H1 (cell line): ENCODE measurements around the gene STRIP2. TPM values are rescaled to one million over a fixed set of nuclear protein-coding genes. Genes with fewer than 3 reads are reported as not detected.

Source experiments
- CTCF ChIA-PET: fragments of 300-600 bp; sonication (Branson Sonifier 250); formaldehyde crosslinking; loops from one replicate; lab custom pipeline; 2021; ENCODE audit not compliant: partially characterized antibody; lab: Charles Lee
- POLR2A ChIA-PET: fragments of 300-600 bp; sonication (Branson Sonifier 250); formaldehyde crosslinking; loops from one replicate; lab custom pipeline; 2021; ENCODE audit warnings: inconsistent platforms; ENCODE audit not compliant: partially characterized antibody; lab: Charles Lee
- DNase-seq, 2 experiments: peaks; one replicate each; pipeline versions ENCODE4 v3.0.0 to v3.0.0-alpha.2; 2010 to 2022; ENCODE audit warnings: low spot score in 2 of 2, low read depth in 1 of 2, mixed read lengths in 1 of 2
- FAIRE-seq: peaks from 2 replicates; lab custom pipeline; 2011; peaks lifted over from hg19 to GRCh38; lab: Jason Lieb, UNC
- H2AFZ ChIP-seq: 2 replicates; pipeline ENCODE4 v1.8.1; 2012; ENCODE audit warnings: low read length, inconsistent platforms
- H2AK5ac ChIP-seq: 2 replicates; pipeline ENCODE4 v1.6.1; 2013; ENCODE audit warnings: low read depth, low read length
- H2BK120ac ChIP-seq: replicated peaks from 2 replicates; pipeline ENCODE3; 2013; ENCODE audit warnings: low read depth, low read length, inconsistent platforms
- H2BK12ac ChIP-seq: 2 replicates; pipeline ENCODE4 v1.6.1; 2013; ENCODE audit warnings: low read depth, low read length
- H2BK15ac ChIP-seq: 2 replicates; pipeline ENCODE4 v1.6.1; 2013; ENCODE audit warnings: low read length
- H2BK20ac ChIP-seq: 2 replicates; pipeline ENCODE4 v1.6.1; 2013; ENCODE audit warnings: low read length
- H2BK5ac ChIP-seq: 2 replicates; pipeline ENCODE4 v1.6.1; 2013; ENCODE audit warnings: low read depth, low read length
- H3K14ac ChIP-seq: 2 replicates; pipeline ENCODE4 v1.6.1; 2013; ENCODE audit warnings: inconsistent platforms; ENCODE audit not compliant: insufficient read length
- H3K18ac ChIP-seq: 2 replicates; pipeline ENCODE4 v1.6.1; 2013; ENCODE audit warnings: low read length; ENCODE audit errors: extremely low read depth
- H3K23ac ChIP-seq: 2 replicates; pipeline ENCODE4 v1.6.1; 2013; ENCODE audit warnings: inconsistent platforms; ENCODE audit not compliant: insufficient read length
- H3K23me2 ChIP-seq: 2 replicates; pipeline ENCODE4 v1.6.1; 2013; ENCODE audit warnings: low read depth, low read length
- H3K27ac ChIP-seq: 2 replicates; pipeline ENCODE4 v1.6.1; 2011; ENCODE audit warnings: low read depth, low read length, inconsistent platforms
- H3K27me3 ChIP-seq, 4 experiments: replicated peaks in 1 of 4; 1 replicate in 1 of 4; 2 replicates in 3 of 4; pipeline versions ENCODE4 v1.6.1 to v1.8.1; 2011 to 2013; ENCODE audit warnings: low read length in 3 of 4, mild to moderate bottlenecking in 3 of 4, inconsistent platforms in 2 of 4, mixed read lengths in 2 of 4, moderate library complexity in 1 of 4; ENCODE audit not compliant: control insufficient read depth in 3 of 4, insufficient read depth in 3 of 4; ENCODE audit errors: extremely low read depth in 1 of 4
- H3K36me3 ChIP-seq, 4 experiments: 2 replicates each; pipeline versions ENCODE4 v1.6.1 to v1.8.1; 2011 to 2013; ENCODE audit warnings: mild to moderate bottlenecking in 4 of 4, low read length in 3 of 4, moderate library complexity in 2 of 4, control low read depth in 1 of 4, inconsistent platforms in 1 of 4; ENCODE audit not compliant: insufficient read depth in 4 of 4, control insufficient read depth in 2 of 4
- H3K4ac ChIP-seq: replicated peaks from 2 replicates; pipeline ENCODE3; 2013; ENCODE audit warnings: low read length, low read depth, mixed read lengths, inconsistent platforms; ENCODE audit not compliant: insufficient read length
- H3K4me1 ChIP-seq, 4 experiments: replicated peaks in 1 of 4; 1 replicate in 1 of 4; 2 replicates in 3 of 4; pipeline versions ENCODE4 v1.6.1 to v1.8.1; 2011 to 2013; ENCODE audit warnings: low read length in 3 of 4, inconsistent platforms in 2 of 4, mixed read lengths in 1 of 4; ENCODE audit not compliant: insufficient read depth in 4 of 4, control insufficient read depth in 3 of 4
- H3K4me2 ChIP-seq, 2 experiments: 2 replicates each; pipeline versions ENCODE4 v1.6.1 to v1.8.1; 2011 to 2013; ENCODE audit warnings: low read depth in 2 of 2, low read length in 2 of 2, control low read depth in 1 of 2, inconsistent platforms in 1 of 2, mild to moderate bottlenecking in 1 of 2; ENCODE audit not compliant: insufficient read depth in 1 of 2
- H3K4me3 ChIP-seq, 4 experiments: fragments of 200-600, 300-600 bp in 1 of 4; sonication (generic), shearing (Covaris generic), sonication (Bioruptor Twin) in 1 of 4; 2 replicates each; pipeline versions ENCODE4 v1.5.1 to v1.8.1; 2011 to 2016; ENCODE audit warnings: low read length in 4 of 4, low read depth in 3 of 4, control low read depth in 2 of 4, inconsistent platforms in 2 of 4, mild to moderate bottlenecking in 2 of 4, mixed read lengths in 1 of 4, moderate library complexity in 1 of 4; ENCODE audit not compliant: insufficient read depth in 2 of 4; ENCODE audit errors: extremely low read depth in 1 of 4
- H3K56ac ChIP-seq: replicated peaks from 2 replicates; pipeline ENCODE3; 2013; ENCODE audit warnings: low read depth, mild to moderate bottlenecking, mixed read lengths, low read length, inconsistent platforms; ENCODE audit not compliant: insufficient read length
- H3K79me1 ChIP-seq: 2 replicates; pipeline ENCODE4 v1.6.1; 2013; ENCODE audit warnings: low read depth, low read length, control low read depth
- H3K79me2 ChIP-seq, 2 experiments: 2 replicates each; pipeline versions ENCODE4 v1.6.1 to v1.8.1; 2012 to 2013; ENCODE audit warnings: low read length in 2 of 2, mild to moderate bottlenecking in 2 of 2, inconsistent platforms in 1 of 2; ENCODE audit not compliant: insufficient read depth in 2 of 2, control insufficient read depth in 1 of 2
- H3K9ac ChIP-seq, 4 experiments: replicated peaks in 1 of 4; 1 replicate in 1 of 4; 2 replicates in 3 of 4; pipeline versions ENCODE4 v1.6.1 to v1.8.1; 2011 to 2013; ENCODE audit warnings: low read depth in 3 of 4, low read length in 3 of 4, control low read depth in 2 of 4, mild to moderate bottlenecking in 2 of 4, moderate library complexity in 2 of 4, inconsistent platforms in 1 of 4; ENCODE audit errors: extremely low read depth in 1 of 4
- H3K9me3 ChIP-seq, 2 experiments: 2 replicates each; pipeline versions ENCODE4 v1.6.1 to v1.8.1; 2012 to 2013; ENCODE audit warnings: mild to moderate bottlenecking in 2 of 2, moderate library complexity in 2 of 2, control low read depth in 1 of 2, inconsistent platforms in 1 of 2, low read depth in 1 of 2, low read length in 1 of 2, mixed read lengths in 1 of 2; ENCODE audit not compliant: insufficient read depth in 2 of 2
- H4K20me1 ChIP-seq, 2 experiments: replicated peaks in 1 of 2; 2 replicates each; pipeline versions ENCODE3 to v1.8.1; 2011 to 2013; ENCODE audit warnings: inconsistent platforms in 2 of 2, low read length in 2 of 2, mild to moderate bottlenecking in 1 of 2; ENCODE audit not compliant: insufficient read depth in 2 of 2, control insufficient read depth in 1 of 2
- H4K5ac ChIP-seq: 2 replicates; pipeline ENCODE4 v1.6.1; 2013; ENCODE audit warnings: low read length, low read depth, mixed read lengths, inconsistent platforms; ENCODE audit not compliant: insufficient read length
- H4K8ac ChIP-seq: 2 replicates; pipeline ENCODE4 v1.8.0; 2013; ENCODE audit warnings: mild to moderate bottlenecking, moderate library complexity, low read length, inconsistent platforms; ENCODE audit not compliant: insufficient read depth; ENCODE audit errors: extremely low read depth
- H4K91ac ChIP-seq: replicated peaks from 2 replicates; pipeline ENCODE3; 2013; ENCODE audit warnings: low read length, mixed read lengths, inconsistent platforms; ENCODE audit not compliant: insufficient read length
- BACH1 ChIP-seq: IDR thresholded peaks from 2 replicates; pipeline ENCODE4 v1.6.1; 2012; ENCODE audit warnings: low read length, improper control_type of control experiment
- CBX5 ChIP-seq: fragments of 300-800, 300-1000 bp; sonication (generic); IDR thresholded peaks from 2 replicates; pipeline ENCODE4 v1.7.1; 2016; ENCODE audit warnings: antibody characterized with exemption, low read length, low read depth
- CBX8 ChIP-seq: fragments of 300-800, 300-1000 bp; sonication (generic); IDR thresholded peaks from 2 replicates; pipeline ENCODE4 v1.7.1; 2016; ENCODE audit warnings: low read depth, low read length, borderline replicate concordance
- CREB1 ChIP-seq: IDR thresholded peaks from 2 replicates; pipeline ENCODE4 v1.6.1; 2012; ENCODE audit warnings: inconsistent platforms
- EP300 ChIP-seq, 2 experiments: IDR thresholded peaks; 1 replicate in 1 of 2; 2 replicates in 1 of 2; pipeline ENCODE4 v1.6.1; 2011 to 2012; ENCODE audit warnings: low read depth in 2 of 2, low read length in 2 of 2, mild to moderate bottlenecking in 2 of 2, borderline replicate concordance in 1 of 2, inconsistent platforms in 1 of 2, moderate library complexity in 1 of 2
- GABPA ChIP-seq: IDR thresholded peaks from 2 replicates; pipeline ENCODE4 v1.6.1; 2011; ENCODE audit warnings: mild to moderate bottlenecking, low read length, moderate library complexity, borderline replicate concordance; ENCODE audit not compliant: insufficient read depth
- GTF2F1 ChIP-seq: IDR thresholded peaks from 2 replicates; pipeline ENCODE4 v1.6.1; 2012; ENCODE audit warnings: low read depth, low read length, improper control_type of control experiment, borderline replicate concordance
- PHF8 ChIP-seq: fragments of 200-600 bp; sonication (generic); conservative IDR thresholded peaks from 2 replicates; pipeline ENCODE4 v1.7.1; 2012; ENCODE audit warnings: low read depth, mild to moderate bottlenecking, inconsistent platforms, low read length, moderate library complexity
- SIRT6 ChIP-seq: IDR thresholded peaks from one replicate; pipeline ENCODE4 v1.7.1; 2012; ENCODE audit warnings: low read length, inconsistent platforms
- SRF ChIP-seq: IDR thresholded peaks from 2 replicates; pipeline ENCODE4 v1.6.1; 2011; ENCODE audit warnings: mild to moderate bottlenecking, low read depth, low read length, moderate library complexity
- WGBS, 2 experiments: shearing (Covaris generic) in 1 of 2; methylation state at CpG; one replicate each; pipeline versions ENCODE4 v1.1.6 to v1.1.7; 2013 to 2015; ENCODE audit warnings: low lambda C conversion rate in 2 of 2, mixed read lengths in 2 of 2, inconsistent platforms in 1 of 2, low coverage in 1 of 2, missing lambda C conversion rate in 1 of 2; ENCODE audit not compliant: insufficient replicate concordance in 2 of 2, insufficient coverage in 1 of 2, insufficient read length in 1 of 2; ENCODE audit errors: extremely low coverage in 1 of 2, missing lambda C conversion rate in 1 of 2; 5-methylcytosine and 5-hydroxymethylcytosine counted together
- polyA plus RNA-seq, 7 experiments: library from polyadenylated mRNA; depleted of rRNA in 3 of 7; stranded (reverse) in 5 of 7; unstranded in 2 of 7; fragments of >200 nt in 5 of 7; fragments of 200-250 nt in 2 of 7; gene quantifications; 1 replicate in 5 of 7; 2 replicates in 1 of 7; 4 replicates in 1 of 7; pipeline versions ENCODE4 v1.2.1 to v1.2.3, GENCODE V29; 2011 to 2013; ENCODE audit warnings: missing spikeins in 2 of 7, mixed read lengths in 2 of 7
- total RNA-seq: library from RNA; stranded (reverse); fragmentation: NEBNext Ultra II Directional; extraction: Animal tissue kit (Norgen Biotek cat#: 25700); gene quantifications from 2 replicates; pipeline ENCODE4 v1.2.1, GENCODE V29; 2021

The STRIP2 gene
- total and polyA plus RNA-seq, 2 of the 8 experiments (the other 6 are each of a cell fraction or from before 2014, with no cell fraction given): 5.3 to 8.2 TPM

DNA sequence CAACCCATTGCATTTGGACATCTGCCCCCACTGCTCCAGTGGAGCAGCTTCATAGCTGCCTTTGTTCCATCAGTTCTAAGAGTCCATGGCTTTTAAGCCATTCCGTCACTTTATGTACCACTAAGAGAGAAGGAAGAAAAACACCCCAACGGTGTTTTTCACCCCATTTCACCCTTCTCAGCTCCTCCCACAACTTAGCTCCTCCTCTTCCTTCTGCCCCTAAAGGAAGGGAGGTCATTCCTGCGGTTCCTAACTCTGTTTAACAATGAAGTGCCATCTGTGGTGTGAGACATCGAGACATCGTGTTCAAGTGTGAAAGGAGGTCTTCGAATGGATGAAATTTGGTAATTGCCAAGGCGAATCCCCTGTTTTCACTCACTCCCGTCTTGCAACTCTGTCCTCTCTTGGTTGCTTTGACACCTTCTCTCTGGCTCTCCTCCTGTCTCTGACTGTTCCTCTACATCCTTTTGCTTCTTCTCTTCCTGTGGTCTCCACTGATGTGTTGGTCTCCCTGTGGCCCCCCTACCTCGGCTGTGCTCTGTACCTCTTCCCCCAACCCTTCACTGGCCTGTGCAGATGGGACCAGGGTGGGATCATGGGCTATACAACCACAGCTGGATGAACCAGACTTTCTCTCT lies 91.1 kb downstream of the STRIP2 start:
- Histone ChIP-seq H2BK120ac (no peak overlapping the region), H2BK12ac (no peak overlapping the region), H2BK20ac (no peak overlapping the region), H3K79me1 (no peaks in the 10 kb centered on the region), H4K20me1 (no peaks in the 10 kb centered on the region), H3K56ac (no peak overlapping the region), H3K4me2 (no peak overlapping the region), H2AK5ac (no peak overlapping the region), H3K4me3 (no peak overlapping the region), H4K91ac (no peak overlapping the region), H3K9me3 (no peaks in the 10 kb centered on the region), H3K4me1 (peaks cover 0 to 3% (median 0%) of the 10 kb centered on the region in 4 experiments; a peak in 1 of 7 replicates), H3K27ac (no peak overlapping the region), H3K36me3 (no peaks in the 10 kb centered on the region), H4K5ac (no peak overlapping the region), H3K9ac (no peak overlapping the region), H3K27me3 (no peaks in the 10 kb centered on the region; a peak in 1 of 7 replicates), H4K8ac (no peak overlapping the region), H3K23me2 (no peaks in the 10 kb centered on the region), H3K18ac (no peak overlapping the region; the same call in 1 of the 2 replicates), H3K23ac (no peak overlapping the region), H2AFZ (peak overlapping the region; percentile 43; the same call in 1 of the 2 replicates), H3K4ac (peak overlapping the region; percentile 57), H3K79me2 (no peaks in the 10 kb centered on the region), H3K14ac (no peak overlapping the region), H2BK15ac (no peak overlapping the region), H2BK5ac (no peak overlapping the region)
- FAIRE-seq: no peak
- WGBS, 2 experiments: 76% methylated on average over 9 of the region's 9 CpGs; no CpG with 5 or more reads in 1 of the 2 experiments
- CTCF ChIA-PET: interaction anchor here (0.6 to 1.3 kb wide), 6 partner anchors 10 to 94 kb away, joined by 3 to 4 read pairs (median 3); no protein-coding TSS in a partner anchor
- POLR2A ChIA-PET: no interaction called here
- DNase-seq: no peak
- TF ChIP-seq GABPA (no peak), SIRT6 (no peak), EP300 (IDR thresholded peaks at IDR 0.05; ENCODE audit: borderline replicate concordance in 1 of 2, low read depth in 2 of 2, low read length in 2 of 2) (no peak), GTF2F1 (no peak), CBX8 (no peak), CBX5 (no peak), CREB1 (no peak), SRF (no peak), BACH1 (no peak), PHF8 (no peak)
